CD4-positive, alpha-beta T cell treated with Interleukin-21 for 1 hour (primary cell): ENCODE results near the gene AAR2.

Experiments
- DNase-seq: peaks from one replicate; pipeline ENCODE4 v3.0.0-alpha.2; 2020

AAR2 gene, protein sequence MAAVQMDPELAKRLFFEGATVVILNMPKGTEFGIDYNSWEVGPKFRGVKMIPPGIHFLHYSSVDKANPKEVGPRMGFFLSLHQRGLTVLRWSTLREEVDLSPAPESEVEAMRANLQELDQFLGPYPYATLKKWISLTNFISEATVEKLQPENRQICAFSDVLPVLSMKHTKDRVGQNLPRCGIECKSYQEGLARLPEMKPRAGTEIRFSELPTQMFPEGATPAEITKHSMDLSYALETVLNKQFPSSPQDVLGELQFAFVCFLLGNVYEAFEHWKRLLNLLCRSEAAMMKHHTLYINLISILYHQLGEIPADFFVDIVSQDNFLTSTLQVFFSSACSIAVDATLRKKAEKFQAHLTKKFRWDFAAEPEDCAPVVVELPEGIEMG

GRCh38 chr20:36235892-36236785 lies at the start of gene AAR2:
TSS of gene AAR2 (plus strand) at chr20:36236478. CDS start at chr20:36239869, 3,391 bp downstream.
- peak; percentile 77 for DNase-seq

DNA sequence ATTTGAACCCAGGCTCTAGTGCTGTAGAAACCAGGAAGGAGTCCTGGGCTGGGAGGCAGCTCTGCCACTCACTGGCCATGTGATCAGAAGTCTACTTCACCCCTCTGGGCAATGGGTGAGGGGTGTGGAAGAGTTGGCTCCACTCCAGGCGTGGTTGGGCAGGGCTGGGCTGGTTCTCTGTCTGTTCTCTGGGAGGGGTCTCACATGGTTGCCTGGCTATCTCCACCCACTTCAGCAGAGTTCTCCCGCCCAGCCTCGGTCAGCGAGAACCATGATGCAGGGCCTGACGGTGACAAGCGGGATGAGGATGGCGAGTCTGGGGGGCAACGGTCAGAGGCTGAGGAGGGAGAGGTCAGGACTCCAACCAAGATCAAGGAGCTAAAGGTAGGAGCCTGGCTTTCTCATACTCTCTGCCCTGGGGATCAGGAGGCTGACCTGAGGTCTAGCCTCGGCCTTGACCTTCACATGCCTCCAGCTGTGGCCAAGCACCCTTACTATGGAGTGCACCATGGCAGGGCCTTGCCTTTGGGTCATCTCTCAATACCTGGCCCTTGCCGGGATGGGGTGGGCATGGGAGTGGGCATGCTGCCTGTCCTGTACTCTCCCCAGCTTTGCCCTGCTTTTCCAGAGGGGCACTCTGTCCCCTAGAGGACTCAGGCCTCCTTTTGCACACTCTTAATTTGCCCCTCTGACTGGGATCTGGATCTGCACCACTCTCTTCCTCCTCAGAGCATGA lies 42.1 kb upstream of the AAR2 start:
- no peak for DNase-seq

DNA sequence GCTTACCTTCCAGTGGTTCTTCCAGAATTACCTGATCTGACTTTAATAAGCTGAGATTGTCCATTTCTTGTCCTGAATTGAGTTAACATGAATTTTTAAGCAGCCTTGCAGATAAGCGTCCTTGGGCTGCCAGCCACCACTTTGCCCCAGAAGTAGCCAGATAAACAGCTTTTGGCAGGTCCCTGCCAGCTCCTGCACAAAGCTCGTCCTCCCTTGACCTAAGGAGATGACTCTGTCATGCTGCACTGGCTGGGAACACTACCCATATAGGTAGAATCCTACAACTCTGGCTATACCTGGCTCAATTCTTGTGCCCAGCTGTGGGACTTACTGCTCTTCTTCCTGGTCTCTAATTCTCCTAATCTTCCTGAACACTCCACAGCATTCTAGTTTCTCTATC lies 39.6 kb upstream of the AAR2 start:
- DNase-seq: no peak

- no peak for DNase-seq
These were observed 39.0 kb upstream of the AAR2 start for GRCh38 chr20:36197271-36197670.

DNA sequence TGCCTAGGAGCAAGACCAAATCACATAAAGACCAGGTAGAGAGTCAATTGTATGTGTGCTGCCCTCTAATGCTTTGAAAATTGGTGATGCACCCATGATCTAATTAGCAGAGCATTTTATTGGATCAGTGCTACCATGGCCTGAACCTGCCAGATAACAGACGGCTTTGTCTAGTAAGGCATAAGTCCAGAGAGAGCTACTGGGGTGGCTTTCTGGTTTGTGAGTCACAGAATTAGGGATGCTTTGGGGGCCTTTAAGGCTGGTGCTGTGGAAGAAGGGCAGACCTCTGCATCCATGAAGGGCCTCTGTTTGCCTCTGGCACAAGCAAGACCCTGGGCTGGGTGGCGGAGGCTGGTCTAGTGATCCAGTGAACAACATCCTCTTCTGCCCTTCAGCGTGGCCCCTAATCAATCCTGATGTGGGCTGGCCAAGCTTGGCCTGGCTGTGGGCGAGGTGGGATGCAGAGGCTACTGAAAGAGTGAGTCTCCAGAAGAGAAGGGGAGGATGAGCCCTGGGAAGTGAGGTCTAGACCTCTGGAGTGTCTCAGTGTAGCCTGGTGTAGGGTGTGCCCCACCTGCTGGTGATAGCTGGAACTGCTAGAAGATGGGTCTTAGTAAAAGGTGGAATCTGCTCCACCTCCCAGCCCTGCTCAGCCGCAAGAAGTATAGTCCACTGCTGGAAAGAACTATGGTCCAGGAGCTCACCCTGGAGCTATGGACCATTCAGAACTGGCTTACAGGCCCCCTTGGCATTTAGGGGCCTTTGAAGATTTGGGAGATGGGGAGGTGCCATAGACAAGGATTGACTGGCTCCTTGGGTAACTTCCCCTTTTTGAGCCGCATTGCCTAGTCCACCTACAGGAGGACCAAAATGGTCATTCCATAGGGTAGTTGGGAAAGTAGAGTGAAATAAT lies 36.7 kb upstream of the AAR2 start:
- peak; percentile 68 for DNase-seq

DNA sequence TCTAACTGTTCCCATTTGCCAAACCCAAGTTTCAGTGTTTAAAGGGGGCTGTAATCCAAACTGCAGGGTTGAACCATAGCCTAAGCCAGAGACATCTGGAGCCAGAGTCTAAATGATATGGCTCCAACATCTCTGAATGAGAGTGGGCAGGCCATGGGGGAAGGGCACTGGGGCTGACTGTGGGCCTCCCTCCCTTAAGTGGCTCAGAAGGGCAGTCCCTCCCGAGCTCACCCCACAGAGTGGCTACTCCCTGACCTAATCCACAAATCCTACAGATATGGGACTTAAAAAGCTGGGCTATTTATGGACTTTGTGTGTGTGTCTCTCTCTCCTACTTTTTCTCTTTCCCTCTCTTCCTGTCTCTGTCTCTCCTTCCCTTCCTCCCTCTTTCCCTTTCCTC lies 35.8 kb upstream of the AAR2 start:
- no peak for DNase-seq

DNA sequence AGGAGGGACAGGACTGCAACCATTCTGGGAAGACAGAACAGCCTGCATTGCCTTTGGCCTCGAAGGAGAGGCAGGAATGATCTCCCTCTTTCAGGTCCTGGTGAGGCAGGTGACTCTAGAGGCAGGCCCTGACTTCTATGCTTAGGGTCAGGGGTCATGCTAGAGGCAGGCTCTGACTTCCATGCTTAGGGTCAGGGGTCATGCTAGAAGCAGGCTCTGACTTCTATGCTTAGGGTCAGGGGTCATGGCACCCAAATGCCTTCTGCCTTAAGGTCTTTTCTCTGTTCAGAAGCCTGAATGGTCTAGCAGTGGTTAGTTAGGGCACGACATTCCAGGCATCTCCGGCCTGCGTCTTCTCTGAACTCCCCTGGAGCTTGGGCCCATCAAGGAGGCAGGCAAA lies 35.1 kb upstream of the AAR2 start:
- DNase-seq: no peak

DNA sequence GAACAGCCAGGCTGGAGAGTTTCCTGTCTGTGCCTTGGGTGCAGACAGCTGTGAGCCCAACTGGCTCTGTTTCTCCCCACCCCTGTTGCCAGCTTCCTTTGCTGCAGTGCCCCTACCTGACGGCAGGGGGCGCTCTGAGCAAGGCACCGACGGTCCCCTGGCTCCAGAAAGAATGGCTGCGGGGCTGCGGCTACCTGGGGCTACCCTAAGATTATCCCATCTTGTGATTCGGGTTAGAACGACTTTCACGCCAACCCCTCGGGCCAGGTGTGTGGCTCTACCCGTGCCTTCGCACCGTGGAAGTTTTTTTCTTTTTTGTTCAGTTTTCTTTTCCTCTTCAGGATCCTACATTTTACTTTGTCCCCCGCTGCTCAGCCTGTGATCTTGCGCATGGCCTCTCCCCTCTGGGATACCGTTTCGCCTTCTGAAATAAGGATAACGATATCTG lies 33.4 kb upstream of the AAR2 start:
- DNase-seq: peak; percentile 74

DNA sequence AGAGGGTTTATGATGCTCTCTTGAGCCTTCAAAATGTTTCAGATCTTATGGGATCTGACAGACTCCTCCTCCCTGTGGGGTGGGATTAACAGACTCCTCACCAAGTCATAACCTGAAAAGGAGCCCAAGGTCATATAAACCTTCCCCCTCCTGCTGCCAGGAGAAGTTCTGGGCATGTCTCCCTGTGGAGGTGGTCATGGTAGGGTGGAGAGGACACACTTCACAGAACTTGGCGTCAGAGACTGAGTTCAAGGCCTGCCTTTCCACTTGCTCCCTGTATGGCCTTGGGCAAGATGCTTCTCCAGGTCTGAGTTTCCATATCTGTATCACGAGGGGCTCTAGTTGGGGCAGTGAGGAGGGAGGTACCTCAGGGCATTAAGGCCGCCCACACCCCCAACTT lies 32.4 kb upstream of the AAR2 start:
- DNase-seq: no peak

DNA sequence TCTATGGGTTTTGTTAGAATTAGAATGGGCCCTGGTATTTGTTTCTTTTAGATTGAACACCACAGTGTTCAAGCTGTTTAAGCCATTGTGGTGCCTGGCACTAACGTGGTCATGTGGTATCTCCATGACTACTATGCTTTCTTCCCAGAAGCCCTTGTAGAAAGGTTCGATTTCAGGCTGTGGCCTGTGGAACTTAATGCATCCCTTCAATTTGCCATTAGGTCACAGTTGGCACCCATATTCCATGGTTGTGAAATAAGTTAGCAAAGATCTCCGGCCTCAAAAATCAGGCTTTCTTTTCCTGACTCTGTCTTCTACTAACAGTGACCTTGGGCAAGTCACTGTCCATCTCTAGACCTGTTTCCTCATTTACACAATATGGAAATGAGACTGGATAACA lies 31.3 kb upstream of the AAR2 start:
- DNase-seq: no peak

GRCh38 chr20:36206068-36206467 lies 30.2 kb upstream of the AAR2 start:
- no peak for DNase-seq

- no peak for DNase-seq
These were observed 29.6 kb upstream of the AAR2 start for GRCh38 chr20:36206641-36207040.

DNA sequence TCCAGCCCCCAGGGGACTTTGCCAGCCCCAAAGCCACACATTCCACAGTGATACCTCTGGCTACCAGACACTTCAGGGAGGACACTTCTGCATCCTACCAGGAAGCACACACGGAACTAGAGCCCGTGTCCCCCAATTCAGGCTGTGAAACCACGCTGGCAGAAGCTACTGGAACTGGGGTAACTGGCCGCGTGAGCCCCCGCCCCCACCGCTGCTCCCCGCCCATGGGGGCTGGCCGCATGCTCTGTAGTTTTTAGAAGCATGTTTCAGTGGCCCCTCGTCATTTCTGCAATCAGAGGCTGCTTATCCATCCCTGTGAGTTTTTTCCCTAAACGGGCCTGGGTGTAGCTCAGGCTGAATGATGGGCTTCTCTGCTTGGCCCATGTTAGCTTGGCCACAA lies 28.7 kb upstream of the AAR2 start:
- DNase-seq: no peak

DNA sequence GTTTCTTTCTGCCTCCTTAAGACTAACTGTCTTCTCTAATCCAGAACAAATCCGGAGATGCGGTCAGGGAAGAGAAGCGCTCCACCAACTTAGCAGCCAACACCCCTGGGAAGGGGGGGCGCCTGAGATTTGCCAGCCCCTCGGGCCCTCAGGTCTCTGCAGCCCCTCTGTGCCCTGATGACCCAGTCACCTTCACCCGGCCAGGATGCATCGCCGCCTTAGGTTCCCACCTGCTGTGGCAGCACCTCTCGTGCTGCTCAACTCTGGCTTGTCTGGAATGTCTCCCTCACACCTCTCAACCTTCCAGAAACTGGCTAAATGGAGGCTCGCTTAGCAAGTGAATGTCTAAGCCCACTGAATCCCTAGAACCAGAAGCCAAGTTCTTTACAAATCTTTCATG lies 28.0 kb upstream of the AAR2 start:
- DNase-seq: no peak

- DNase-seq: no peak
These were observed 25.7 kb upstream of the AAR2 start for GRCh38 chr20:36210436-36211021.

DNA sequence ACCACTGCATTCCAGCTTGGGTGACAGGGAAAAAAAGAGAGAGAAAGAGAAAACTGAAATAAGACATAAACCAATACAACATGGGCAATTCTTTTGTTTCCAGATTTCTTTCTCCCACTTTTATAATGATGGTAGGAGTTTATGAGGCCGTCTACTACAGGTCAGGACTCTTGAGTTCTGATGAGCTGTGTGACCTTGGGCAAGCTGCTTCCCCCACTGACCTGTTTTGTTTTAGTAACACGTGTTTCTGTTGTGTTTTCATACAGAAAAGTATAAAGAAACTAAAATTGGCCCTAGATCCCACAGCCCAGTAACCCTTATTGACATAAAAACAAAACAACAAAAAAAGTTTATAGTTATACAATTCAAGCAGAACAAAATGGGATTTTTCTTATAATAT lies 22.9 kb upstream of the AAR2 start:
- no peak for DNase-seq

GRCh38 chr20:36214684-36215256 lies 21.5 kb upstream of the AAR2 start:
- peak; percentile 29 for DNase-seq

- DNase-seq: no peak
These were observed 20.5 kb upstream of the AAR2 start for GRCh38 chr20:36215778-36216177.

GRCh38 chr20:36216314-36217025 lies 19.8 kb upstream of the AAR2 start:
- DNase-seq: no peak

GRCh38 chr20:36217226-36217625 lies 19.1 kb upstream of the AAR2 start:
- no peak for DNase-seq
